Measurements from ENCODE around the gene ANKRD12.

The ANKRD12 gene

GRCh38 chr18:9106800-9107584, 29.6 kb upstream of the ANKRD12 start:
- no peak for DNase-seq

DNA sequence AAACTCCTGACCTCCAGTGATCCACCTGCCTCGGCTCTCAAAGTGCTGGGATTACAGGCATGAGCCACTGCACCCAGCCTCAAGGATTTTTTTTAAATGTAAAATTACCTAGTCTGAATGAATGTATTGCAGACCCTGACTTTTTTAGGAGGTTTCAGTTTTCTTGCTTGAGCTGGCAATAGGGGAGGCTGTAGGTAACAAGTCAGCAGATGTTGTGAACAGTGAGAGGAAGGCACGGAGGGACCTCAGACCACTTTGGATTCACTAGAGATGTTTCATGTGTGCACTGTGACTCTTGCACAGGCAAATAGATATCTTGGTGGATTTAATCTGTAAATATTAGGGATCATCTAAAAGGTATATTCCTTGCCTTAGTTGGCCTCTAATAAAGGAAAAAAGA, 27.7 kb upstream of the ANKRD12 start:
- DNase-seq, result no peak

DNA sequence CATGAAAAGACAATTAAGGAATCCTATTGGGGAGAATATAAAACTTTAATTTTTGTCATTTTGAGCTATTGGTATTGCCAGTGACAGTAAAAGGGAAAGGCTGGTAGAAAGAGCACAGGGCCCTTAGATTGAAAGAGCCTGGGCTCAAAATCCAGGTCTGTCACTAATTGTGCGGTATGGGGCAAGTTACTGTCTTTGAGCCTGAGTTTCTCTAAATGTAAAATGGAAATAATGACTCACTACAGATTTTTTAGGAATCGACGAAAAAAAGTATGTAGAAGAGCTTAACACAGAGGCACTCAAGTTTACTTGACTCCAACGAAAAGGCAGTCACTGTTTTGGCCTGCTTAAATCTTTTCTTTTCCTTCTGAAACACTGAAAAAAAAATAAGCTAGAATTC, 27.1 kb upstream of the ANKRD12 start:
- no peak for DNase-seq

GRCh38 chr18:9113468-9114149, 23.0 kb upstream of the ANKRD12 start:
- DNase-seq, result no peak

DNA sequence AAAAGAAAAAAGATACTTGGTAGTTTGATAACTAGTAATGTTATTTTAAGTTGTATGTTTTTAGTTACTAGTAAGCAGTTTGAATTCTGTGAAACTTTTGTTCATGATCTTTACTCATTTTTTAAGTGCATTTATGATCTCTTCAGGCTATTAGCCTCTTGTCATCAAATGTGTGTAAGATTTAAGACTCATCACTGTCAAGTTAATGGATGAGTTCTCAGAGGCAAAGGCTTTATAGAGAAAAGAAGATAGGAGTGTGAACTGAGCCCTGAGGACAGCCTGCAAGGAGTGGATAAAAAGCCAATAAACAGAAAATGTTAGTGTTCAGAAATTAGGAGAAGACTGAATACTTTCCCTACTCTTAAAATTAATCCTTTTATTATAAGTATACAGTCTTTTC, 20.6 kb upstream of the ANKRD12 start:
- no peak for DNase-seq

GRCh38 chr18:9117980-9118841, 18.4 kb upstream of the ANKRD12 start:
- no peak for DNase-seq

GRCh38 chr18:9120796-9121195, 15.8 kb upstream of the ANKRD12 start:
- no peak for DNase-seq

GRCh38 chr18:9123520-9123919, 13.1 kb upstream of the ANKRD12 start:
- DNase-seq, result no peak

- no peak for DNase-seq
Observed at GRCh38 chr18:9124824-9125223, 11.8 kb upstream of the ANKRD12 start.

DNA sequence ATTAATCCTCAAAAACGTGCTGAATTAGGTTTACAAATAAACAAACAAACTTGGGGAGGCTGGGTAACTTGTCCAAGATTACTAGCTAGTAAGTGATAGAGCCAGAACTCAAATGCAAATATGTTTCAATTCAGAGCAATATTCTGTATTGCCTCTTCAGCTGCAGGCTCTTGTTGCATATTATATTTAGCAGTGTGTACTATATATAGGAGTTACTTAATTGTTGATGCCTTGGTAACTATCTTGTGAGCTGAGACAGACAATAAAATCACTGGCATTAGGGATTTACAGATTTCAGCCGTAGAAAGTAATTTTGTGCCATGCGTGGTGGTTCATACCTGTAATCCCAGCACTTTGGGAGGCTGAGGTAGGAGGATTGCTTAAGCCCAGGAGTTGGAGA, 10.2 kb upstream of the ANKRD12 start:
- DNase-seq, result no peak

DNA sequence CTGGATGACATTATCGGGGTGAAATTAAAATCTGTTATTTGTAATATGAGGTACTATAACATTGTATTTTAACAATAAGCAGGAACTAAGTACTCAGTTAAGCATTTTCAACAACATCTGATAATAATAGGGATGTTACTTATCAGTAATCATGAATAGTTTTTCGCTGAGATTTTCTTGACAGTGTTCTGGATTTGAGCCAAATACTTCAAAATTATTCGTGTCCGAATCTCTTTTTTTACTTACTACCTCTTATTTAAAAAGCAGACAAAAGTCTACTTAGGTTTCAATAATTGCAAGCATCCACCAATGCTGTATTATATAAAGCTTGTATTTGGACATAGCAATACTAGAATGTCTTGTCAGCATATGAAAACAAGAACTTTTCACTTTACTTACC, 6.4 kb upstream of the ANKRD12 start:
- DNase-seq, result no peak

DNA sequence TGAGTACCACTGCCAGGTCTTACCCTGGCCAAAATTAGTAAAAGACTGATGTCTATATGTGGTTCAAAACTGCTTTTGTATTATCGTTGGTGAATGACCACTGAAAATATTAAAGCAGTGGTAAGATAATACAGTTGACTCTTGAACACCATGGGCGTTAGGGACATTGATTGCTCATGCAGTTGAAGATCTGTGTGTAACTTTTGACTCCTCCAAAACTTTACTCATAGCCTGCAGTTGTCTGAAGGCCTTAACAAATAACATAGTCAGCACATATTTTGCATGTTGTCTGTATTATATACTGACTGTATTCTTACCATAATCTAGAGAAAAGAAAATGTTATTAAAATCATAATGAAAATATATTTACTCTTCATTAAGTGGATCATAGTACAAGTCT, 5.8 kb upstream of the ANKRD12 start:
- DNase-seq, result no peak

- DNase-seq, result no peak
Observed at GRCh38 chr18:9132628-9133027, 4.0 kb upstream of the ANKRD12 start.

DNA sequence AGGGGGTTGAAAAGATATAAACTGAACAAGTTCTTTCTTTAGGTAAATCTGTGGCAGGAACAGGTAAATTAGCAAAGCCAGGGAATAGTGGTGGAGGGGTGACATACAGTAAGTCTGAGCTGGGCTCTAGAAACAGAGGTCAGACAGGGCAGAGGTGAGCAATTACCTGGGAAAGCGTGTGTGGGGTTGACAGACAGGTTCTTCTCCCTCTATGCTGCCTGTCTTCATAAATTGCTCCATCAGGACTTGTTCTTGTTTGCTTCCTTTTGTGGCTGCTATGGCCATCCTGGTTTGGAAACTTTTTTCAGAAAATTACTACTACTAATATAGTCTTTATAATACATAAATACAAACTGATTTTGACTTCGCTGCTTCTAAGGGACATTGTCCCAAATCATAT, 3.4 kb upstream of the ANKRD12 start:
- no peak for DNase-seq

DNA sequence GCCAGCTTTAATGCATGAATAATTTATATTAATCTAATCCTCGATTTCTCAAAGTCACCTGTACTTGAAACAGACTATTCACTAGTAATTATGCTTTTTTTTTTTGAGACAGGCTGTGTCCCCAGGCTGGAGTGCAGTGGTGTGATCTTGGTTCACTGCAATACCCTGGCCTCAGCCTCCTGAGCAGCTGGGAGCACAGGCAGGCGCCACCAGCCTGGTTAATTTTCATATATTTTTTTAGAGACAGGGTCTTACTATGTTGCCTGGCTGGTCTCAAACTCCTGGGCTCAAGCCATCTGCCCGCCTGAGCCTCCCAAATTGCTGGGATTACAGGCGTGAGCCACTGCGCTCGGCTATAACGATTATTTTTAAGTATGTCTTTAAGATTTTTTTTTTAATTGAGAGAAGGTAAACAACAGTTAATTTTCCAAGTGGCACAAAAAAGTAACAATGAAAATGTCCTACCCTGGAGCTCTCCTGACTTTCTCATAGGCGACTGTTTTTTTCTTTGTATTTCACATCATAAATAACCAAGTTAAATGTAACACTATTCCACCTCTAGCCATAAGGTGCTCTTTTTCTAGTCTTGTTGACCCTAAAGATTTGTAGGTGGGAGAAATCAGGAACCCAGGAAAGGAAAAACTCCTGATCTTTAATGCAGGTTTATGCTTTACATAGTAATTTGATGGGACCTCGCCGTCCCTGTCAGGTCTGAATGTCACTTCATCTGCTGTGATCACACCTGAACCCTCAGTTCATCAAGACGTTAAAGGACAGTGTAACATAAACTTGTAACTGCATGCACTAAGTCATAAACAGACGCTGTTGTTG, 1.3 kb upstream of the ANKRD12 start:
- no peak for DNase-seq

DNA sequence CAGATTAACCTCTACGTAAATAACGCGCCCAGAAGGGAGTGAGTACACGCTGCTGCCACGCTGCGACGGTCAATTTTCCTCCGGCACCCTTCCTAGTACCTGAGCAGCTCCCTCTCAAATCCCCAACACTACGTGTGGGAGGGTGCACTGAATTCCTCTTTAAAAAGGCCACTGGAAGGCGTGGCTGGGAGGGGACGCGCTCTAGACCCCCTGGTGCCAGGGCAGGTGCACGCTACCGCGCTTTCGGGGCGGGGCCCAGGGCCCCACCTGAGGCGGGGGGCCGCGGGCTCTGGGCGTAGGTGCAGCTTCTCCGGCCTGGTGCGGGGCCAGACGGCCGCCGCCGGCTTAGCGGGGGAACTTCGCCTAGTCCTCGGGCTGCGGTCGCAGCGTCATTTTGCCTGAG, 668 bp upstream of the ANKRD12 start:
- no peak for DNase-seq

GRCh38 chr18:9137168-9138066, 836 bp downstream of the ANKRD12 start:
- DNase-seq, result peak; percentile 27

DNA sequence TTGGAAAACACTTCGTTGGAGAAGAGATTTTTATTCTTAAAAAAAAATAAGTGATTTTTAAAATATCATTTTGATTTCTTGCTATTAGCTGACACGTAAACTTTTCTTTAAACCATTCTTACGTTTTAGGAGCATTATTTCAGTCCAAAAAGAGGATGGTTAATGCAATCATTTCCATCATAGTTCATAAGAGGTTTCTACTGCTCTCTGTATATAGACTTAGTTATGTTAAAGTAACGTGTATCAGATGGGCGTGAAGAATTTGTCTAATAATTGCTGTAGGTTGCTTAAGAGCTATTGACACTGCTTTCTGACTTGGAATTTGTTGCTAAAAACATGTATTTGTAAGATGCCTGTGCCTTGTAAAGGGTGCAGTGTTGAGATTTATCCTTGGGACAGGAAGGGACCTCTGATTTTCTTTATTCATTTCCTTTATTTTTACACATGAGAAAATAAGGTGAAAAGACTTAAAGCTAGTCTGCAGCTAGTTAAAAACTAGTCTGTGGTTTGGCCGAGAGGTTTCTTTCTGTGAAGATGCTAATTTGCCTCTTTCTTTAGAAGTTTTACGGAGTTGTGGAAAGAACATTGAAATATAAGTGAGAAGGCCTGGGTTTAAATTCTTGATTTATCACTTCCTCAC, 2.9 kb downstream of the ANKRD12 start:
- no peak for DNase-seq

- DNase-seq, result no peak
Observed at GRCh38 chr18:9140381-9140780, 3.8 kb downstream of the ANKRD12 start.

GRCh38 chr18:9140984-9141383, 4.4 kb downstream of the ANKRD12 start:
- DNase-seq, result no peak

DNA sequence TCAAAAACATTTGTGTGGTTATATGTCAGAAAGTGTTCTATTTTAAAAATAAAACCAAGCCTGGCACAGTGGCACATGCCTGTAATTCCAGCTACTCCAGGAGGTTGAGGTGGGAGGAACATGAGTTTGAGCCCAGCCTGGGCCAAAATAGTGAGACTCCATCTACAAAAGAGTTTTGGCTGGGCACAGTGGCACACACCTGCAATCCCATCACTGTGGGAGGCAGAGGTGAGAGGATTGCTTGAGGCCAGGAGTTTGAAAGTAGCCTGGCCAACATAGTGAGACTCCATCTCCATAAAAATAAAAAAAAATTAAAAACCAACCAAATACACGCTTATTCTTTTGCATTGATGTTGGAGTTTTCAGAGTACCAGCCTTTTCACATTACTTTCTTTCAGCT, 9.6 kb downstream of the ANKRD12 start:
- no peak for DNase-seq
